Left lung (tissue), 10 donors: Measurements from ENCODE around the gene PHLPP1. TPM values are rescaled to one million over a fixed set of nuclear protein-coding genes. Genes with fewer than 3 reads are reported as not detected.

Source experiments
- ATAC-seq: fragments of 200-7000 bp; cut with Tn5 transposase; one replicate; pipeline ENCODE4 v1.9.1; 2020; ENCODE audit warnings: moderate library complexity
- DNase-seq, 4 donors: peaks; one replicate each; pipeline ENCODE4 v3.0.0-alpha.2; 2013 to 2020
- H3K27ac ChIP-seq, 2 donors: fragments of 200-600 bp; sonication (generic) in 1 of 2; one replicate each; pipeline versions ENCODE4 v1.5.0 to v1.8.0; 2020 to 2021
- H3K27me3 ChIP-seq, 2 donors: fragments of 200-600 bp; sonication (generic) in 1 of 2; one replicate each; pipeline versions ENCODE4 v1.5.0 to v1.8.0; 2020 to 2021
- H3K36me3 ChIP-seq, 2 donors: fragments of 200-600 bp; sonication (generic) in 1 of 2; one replicate each; pipeline versions ENCODE4 v1.5.0 to v1.8.0; 2020 to 2021
- H3K4me1 ChIP-seq, 2 donors: fragments of 200-600 bp; one replicate each; pipeline ENCODE4 v1.8.0; 2021
- H3K4me3 ChIP-seq, 2 donors: fragments of 200-600 bp; sonication (generic) in 1 of 2; one replicate each; pipeline versions ENCODE4 v1.5.0 to v1.8.0; 2020 to 2021; ENCODE audit warnings: mild to moderate bottlenecking in 1 of 2
- H3K9me3 ChIP-seq, 2 donors: fragments of 200-600 bp; sonication (generic) in 1 of 2; one replicate each; pipeline versions ENCODE4 v1.5.0 to v1.8.0; 2020 to 2021
- CTCF ChIP-seq, 2 donors: fragments of 200-600 bp; sonication (generic) in 1 of 2; IDR thresholded peaks; one replicate each; pipeline versions ENCODE4 v1.5.0 to v1.8.0; 2021; ENCODE audit warnings: antibody characterized with exemption in 2 of 2
- intact Hi-C, 2 donors: fragments of 100-400 bp; cut with DNase I; formaldehyde crosslinking; loops; one replicate each; pipeline versions ENCODE4 v1.11.2 to v1.14.2; 2022
- polyA plus RNA-seq, 6 donors: library from polyadenylated mRNA; unstranded; fragments of 120-200 nt; gene quantifications; one replicate each; pipeline ENCODE4 v1.2.1, GENCODE V29; 2013; ENCODE audit not compliant: insufficient read length in 6 of 6
- total RNA-seq, 2 donors: library from RNA; stranded (reverse); fragmentation: NEBNext Ultra II Directional; extraction: Animal tissue kit (Norgen Biotek cat#: 25700); gene quantifications; one replicate each; pipeline ENCODE4 v1.2.1, GENCODE V29; 2021
- donor health status: DM: no; HTN: yes; CAD: no.
- donor health status: DM: no; HTN: no; CAD: no.

The PHLPP1 gene
- total and polyA plus RNA-seq, 8 donors = 7.0 to 13.1 (median 11.0) TPM

GRCh38 chr18:62984656-62985315 lies 269.4 kb downstream of the PHLPP1 start:
- DNase-seq (no peak), ATAC-seq (no peak)
- H3K27me3 ChIP-seq = no peaks in the 10 kb centered on the region
- TF ChIP-seq CTCF (IDR thresholded peaks at IDR 0.05) = no peak
- H3K36me3 ChIP-seq = no peaks in the 10 kb centered on the region
- no peak overlapping the region for H3K27ac ChIP-seq
- intact Hi-C loops = loop anchor here in 1 of 2 donors (10.0 kb wide), 2 partner anchors 270 to 400 kb away; partner anchors contain the start of gene PHLPP1
- peaks cover 0 to 20% of the 10 kb centered on the region in 2 donors for H3K4me1 ChIP-seq
- H3K9me3 ChIP-seq = no peaks in the 10 kb centered on the region
- H3K4me3 ChIP-seq = no peak overlapping the region

GRCh38 chr18:62986490-62986889 lies 271.1 kb downstream of the PHLPP1 start:
- H3K27me3 ChIP-seq = no peaks in the 10 kb centered on the region
- intact Hi-C loops = loop anchor here in 1 of 2 donors (10.0 kb wide), 2 partner anchors 272 to 402 kb away; partner anchors contain the start of gene PHLPP1
- H3K4me3 ChIP-seq = no peak overlapping the region
- H3K36me3 ChIP-seq = no peaks in the 10 kb centered on the region
- ATAC-seq (no peak), DNase-seq (no peak)
- no peaks in the 10 kb centered on the region for H3K9me3 ChIP-seq
- TF ChIP-seq CTCF (IDR thresholded peaks at IDR 0.05) = no peak
- H3K4me1 ChIP-seq = peaks cover 0 to 11% of the 10 kb centered on the region in 2 donors
- H3K27ac ChIP-seq = no peak overlapping the region

- Histone ChIP-seq H3K9me3 (no peaks in the 10 kb centered on the region), H3K4me1 (peaks cover 0 to 8% of the 10 kb centered on the region in 2 donors), H3K4me3 (no peak overlapping the region), H3K36me3 (no peaks in the 10 kb centered on the region), H3K27me3 (no peaks in the 10 kb centered on the region), H3K27ac (no peak overlapping the region)
- no peak for ATAC-seq
- DNase-seq = no peak
- TF ChIP-seq CTCF (IDR thresholded peaks at IDR 0.05) = no peak
- intact Hi-C loops = loop anchor here in 1 of 2 donors (10.0 kb wide), 2 partner anchors 272 to 402 kb away; partner anchors contain the start of gene PHLPP1
Observed at GRCh38 chr18:62987055-62987830, 271.9 kb downstream of the PHLPP1 start.

- Histone ChIP-seq H3K27ac (no peak overlapping the region), H3K9me3 (no peaks in the 10 kb centered on the region), H3K4me3 (no peak overlapping the region), H3K27me3 (no peaks in the 10 kb centered on the region), H3K36me3 (no peaks in the 10 kb centered on the region), H3K4me1 (peaks cover 0 to 1% of the 10 kb centered on the region in 2 donors)
- intact Hi-C loops = loop anchor here in 1 of 2 donors (10.0 kb wide), 2 partner anchors 273 to 403 kb away; partner anchors contain the start of gene PHLPP1
- DNase-seq (no peak), ATAC-seq (no peak)
- no peak for TF ChIP-seq CTCF (IDR thresholded peaks at IDR 0.05)
Observed at GRCh38 chr18:62987859-62988258, 272.5 kb downstream of the PHLPP1 start.

GRCh38 chr18:62988471-62988870 lies 273.1 kb downstream of the PHLPP1 start:
- Histone ChIP-seq H3K4me1 (no peaks in the 10 kb centered on the region), H3K4me3 (no peak overlapping the region), H3K27ac (no peak overlapping the region), H3K27me3 (no peaks in the 10 kb centered on the region), H3K9me3 (no peaks in the 10 kb centered on the region), H3K36me3 (no peaks in the 10 kb centered on the region)
- no peak for TF ChIP-seq CTCF (IDR thresholded peaks at IDR 0.05)
- intact Hi-C loops = loop anchor here in 1 of 2 donors (10.0 kb wide), 2 partner anchors 274 to 404 kb away; partner anchors contain the start of gene PHLPP1
- no peak for ATAC-seq
- DNase-seq = no peak
